HL-60/S4 treated with phorbol 12-myristate 13-acetate at 8.2 ng/mL for 4 days and 3 days (cell line): ENCODE results near the gene TLCD2.
"Not testable (repeated sequence)": the region's sequence is repeated elsewhere in the genome, so short reads cannot be mapped to it uniquely, and the experiment has no call there.

Experiments
- in situ Hi-C: fragments of 300-500 bp; cut with MboI; formaldehyde crosslinking; loops from 2 replicates; pipeline ENCODE4 v1.15.0; 2022; ENCODE audit warnings: low sequenced_read_pairs

Gene TLCD2

DNA sequence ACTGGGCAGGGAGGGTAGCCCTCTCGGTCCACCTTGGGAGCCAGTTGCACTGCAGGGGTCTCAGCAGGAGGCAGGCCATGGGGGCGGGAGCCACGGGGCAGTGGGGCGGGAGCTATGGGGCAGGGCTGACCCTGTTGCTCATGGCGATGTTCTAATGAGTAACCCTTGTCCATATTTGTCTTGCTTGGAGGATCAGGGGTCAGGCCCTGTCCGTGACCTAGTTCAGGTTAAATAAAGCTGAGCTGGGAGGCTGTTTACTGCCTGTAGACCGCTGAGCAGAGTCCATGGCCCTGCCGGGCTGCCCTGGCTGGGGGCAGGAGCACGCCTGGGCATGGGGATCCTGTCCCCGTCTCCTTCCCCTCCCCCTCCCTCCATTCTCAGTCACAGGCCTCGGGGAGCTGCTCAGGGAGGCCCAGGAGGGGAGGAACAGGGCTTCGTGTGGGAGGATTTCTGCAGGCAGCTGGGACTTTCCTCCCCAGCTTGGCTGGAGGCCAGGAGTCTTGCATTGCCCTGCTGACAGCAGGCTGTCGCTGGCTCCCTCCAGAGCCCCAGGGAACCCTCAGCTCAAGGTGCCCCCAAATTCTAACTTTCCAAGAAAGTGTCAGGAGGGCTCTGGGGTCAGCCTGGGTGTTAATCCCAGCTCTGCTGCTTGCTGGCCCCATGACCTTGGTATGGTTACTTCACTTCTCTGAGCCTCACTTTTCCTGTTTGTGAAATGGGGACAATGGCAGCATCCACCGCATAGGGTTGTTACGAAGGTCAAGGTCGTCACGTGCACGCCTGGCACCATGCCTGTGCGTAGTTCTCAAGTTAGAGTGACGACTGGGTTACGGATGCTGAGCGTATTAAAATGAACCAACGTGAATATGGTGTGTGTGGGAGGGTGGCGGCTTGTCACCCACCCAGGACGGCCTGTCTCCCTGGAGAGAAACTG lies 26.4 kb upstream of the TLCD2 start:
- in situ Hi-C loops, result no loop called here

DNA sequence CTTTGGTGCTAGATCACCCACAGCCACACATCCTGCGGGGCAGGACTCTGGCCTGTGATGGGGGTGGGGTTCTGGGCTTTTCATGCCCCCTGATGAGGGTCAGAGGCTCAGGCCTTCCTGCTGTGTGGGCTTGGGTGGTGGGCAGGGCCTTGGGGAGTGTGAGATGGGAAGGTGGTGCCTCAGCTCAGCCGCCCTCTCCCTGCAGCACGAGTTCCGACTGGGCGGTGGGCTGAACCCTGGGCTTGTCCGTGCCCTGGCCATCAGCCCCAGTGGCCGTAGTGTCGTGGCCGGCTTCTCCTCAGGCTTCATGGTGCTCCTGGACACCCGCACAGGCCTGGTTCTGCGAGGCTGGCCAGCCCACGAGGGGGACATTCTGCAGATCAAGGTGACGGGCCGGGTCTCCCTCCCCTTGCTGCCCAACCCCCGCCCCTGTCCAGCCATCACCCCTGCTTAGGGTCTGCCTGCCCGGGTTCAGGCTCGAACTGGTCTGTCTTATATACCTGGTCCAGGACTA lies 25.7 kb upstream of the TLCD2 start:
- in situ Hi-C loops, result no loop called here

DNA sequence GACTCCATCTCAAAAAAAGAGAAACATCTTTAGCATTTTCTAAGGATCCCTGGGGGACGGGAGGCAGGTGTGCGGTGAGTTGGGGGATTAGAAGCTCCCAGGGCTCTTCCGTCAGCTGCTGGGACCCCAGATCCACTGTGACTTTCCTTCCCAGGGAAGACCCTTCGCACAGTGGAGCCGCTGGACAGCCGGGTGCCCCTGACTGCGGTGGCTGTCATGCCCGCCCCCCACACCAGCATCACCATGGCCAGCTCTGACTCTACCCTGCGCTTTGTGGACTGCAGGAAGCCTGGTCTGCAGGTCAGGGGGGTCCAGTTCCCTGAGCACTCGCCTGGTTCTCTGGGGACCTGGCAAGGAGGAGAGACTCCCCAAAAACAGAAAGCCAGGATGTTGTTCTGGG lies 25.2 kb upstream of the TLCD2 start:
- in situ Hi-C loops, result no loop called here

DNA sequence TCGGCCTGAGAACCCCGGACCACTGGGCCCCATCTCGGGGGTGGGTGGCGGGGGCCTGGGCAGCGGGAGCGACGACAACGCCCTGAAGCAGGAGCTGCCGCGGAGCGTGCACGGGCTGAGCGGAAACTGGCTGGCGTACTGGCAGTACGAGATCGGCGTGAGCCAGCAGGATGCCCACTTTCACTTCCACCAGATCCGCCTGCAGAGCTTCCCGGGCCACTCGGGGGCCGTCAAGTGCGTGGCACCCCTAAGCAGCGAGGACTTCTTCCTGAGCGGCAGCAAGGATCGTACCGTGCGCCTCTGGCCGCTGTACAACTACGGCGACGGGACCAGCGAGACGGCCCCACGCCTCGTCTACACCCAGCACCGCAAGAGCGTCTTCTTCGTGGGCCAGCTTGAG lies 23.6 kb upstream of the TLCD2 start:
- in situ Hi-C loops, result no loop called here

DNA sequence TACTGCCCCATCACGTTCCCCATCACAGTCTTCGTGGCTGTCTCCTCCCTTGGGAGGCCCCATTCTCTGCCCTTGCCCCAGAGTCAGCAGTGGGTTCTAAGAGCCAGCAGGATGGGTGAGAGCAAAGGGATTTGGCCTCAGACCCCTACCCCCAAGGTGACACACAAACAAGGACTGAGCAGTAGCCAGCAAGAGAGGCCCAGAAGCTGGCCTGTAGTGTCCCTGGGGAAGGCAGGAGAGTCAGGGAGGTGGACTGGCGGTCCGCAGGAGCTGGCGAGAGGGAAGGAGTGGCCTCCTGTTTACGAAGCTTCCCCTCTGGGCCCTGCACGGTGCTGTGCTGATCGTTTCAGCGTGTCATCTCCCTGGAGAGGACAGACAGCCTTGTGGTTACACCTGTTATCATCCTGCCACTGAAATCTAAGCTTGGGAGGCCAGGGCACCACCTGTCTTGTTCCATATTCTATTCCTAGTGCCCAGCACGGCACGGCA lies 22.7 kb upstream of the TLCD2 start:
- in situ Hi-C loops, result no loop called here

DNA sequence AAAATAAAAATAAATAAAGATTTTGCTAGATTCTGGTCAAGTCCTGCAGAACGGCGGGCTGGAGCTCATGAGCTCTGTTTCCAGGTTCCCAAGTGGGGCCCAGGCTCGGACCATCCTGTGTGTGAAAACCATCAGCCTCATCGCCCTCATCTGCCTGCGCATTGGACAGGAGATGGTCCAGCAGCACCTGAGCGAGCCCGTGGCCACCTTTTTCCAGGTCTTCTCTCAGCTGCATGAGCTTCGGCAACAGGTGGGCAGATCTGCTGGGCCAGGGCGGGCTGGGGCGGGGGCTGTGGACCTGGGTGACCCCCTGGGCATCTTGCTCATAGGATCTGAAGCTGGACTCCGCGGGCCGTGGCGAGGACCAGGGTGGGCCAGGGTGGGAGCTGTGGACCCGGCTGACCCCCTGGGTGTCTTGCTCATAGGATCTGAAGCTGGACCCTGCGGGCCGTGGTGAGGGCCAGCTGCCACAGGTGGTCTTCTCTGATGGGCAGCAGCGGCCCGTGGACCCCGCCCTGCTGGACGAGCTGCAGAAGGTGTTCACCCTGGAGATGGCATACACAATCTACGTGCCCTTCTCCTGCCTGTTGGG lies 22.2 kb upstream of the TLCD2 start:
- in situ Hi-C loops, result no loop called here

DNA sequence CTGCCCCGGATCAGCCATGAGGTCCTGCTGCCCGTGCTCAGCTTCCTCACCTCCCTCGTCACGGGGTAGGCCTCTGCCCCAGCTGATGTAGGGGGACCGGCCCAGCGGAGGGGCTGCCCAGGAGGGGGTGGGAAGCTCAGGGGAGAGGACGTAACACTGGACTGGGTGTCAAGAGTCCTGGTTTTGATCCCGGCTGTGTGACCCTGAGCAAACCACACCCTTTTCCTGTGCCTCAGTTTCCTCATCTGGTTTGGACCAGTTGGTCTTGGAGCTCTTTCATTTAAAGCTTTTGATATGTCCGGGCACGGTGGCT lies 21.0 kb upstream of the TLCD2 start:
- in situ Hi-C loops, result no loop called here

DNA sequence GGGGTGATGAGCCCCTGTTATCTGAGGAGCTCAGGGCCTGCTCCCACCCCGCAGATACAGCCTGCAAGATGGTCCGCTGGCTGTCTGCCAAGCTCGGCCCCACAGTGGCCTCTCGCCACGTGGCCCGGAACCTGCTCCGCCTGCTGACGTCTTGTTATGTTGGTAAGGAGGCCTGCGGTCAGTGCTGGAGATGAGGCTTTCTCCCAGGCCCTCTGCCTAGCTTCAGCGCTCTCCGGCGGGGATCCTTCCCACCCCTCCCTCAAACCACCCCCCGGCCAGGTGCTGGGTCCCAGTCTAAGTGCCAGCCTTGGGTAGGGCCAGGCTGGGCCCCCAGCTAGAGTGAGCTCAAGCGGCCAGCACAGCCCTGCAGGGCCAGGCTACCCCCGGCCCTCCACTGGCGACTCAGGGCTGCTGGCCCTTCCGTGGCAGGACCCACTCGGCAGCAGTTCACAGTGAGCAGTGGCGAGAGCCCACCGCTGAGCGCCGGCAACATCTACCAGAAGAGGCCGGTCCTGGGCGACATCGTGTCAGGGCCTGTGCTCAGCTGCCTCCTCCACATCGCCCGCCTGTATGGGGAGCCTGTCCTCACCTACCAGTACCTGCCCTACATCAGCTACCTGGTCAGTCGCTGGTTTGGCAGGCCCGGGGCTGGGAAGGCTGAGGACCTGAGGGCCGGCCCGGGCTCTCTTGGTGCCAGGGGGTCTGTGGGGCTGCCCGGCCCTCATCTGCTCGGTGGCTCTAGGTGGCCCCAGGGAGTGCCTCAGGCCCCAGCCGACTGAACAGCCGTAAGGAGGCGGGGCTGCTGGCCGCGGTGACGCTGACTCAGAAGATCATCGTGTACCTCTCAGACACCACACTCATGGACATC lies 20.4 kb upstream of the TLCD2 start:
- in situ Hi-C loops, result no loop called here

DNA sequence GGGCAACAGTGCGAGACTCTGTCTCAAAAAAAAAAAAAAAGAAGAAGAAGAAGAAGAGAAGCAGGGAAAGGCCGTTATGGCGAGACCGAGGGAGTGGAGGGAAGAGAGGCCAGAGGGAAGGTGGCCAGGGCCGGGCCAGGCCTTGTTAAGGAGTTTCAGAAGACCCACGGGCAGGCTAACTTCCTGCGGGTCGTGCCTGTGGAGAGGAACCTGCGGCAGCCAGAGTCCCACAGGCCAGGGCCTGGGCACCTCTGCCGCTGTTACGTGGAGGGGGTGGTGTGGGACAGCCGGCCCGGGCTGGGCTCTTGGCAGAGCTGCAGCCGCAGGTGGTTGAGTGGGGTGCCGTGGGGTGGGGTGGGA lies 19.8 kb upstream of the TLCD2 start:
- in situ Hi-C loops, result no loop called here

DNA sequence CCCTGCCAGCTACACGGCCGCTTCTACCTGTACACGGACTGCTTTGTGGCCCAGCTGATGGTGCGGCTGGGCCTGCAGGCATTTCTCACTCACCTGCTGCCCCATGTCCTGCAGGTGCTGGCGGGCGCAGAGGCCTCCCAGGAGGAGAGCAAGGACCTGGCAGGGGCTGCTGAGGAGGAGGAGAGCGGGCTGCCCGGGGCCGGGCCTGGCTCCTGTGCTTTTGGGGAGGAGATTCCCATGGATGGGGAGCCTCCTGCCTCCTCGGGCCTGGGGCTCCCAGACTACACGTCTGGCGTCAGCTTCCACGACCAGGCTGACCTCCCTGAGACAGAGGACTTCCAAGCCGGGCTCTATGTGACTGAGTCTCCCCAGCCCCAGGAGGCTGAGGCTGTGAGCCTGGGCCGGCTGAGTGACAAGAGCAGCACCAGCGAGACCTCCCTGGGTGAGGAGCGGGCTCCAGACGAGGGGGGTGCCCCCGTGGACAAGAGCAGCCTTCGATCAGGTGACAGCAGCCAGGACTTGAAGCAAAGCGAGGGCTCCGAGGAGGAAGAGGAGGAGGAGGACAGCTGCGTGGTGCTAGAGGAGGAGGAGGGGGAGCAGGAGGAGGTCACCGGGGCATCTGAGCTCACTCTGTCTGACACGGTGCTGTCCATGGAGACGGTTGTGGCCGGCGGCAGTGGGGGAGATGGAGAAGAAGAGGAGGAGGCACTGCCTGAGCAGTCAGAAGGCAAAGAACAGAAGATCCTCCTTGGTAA lies 17.9 kb upstream of the TLCD2 start:
- in situ Hi-C loops, result no loop called here

DNA sequence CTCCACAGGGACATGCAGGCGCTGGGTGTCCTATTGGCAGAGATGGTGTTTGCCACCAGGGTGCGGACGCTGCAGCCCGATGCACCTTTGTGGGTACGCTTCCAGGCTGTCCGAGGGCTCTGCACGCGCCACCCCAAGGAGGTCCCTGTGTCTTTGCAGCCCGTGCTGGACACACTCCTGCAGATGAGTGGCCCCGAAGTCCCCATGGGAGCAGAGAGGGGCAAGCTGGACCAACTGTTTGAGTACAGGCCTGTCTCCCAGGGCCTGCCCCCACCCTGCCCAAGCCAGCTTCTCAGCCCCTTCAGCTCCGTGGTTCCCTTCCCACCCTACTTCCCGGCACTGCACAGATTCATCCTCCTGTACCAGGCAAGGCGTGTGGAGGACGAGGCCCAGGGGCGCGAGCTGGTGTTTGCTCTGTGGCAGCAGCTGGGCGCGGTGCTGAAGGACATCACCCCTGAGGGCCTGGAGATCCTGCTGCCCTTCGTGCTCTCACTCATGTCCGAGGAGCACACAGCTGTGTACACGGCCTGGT lies 17.1 kb upstream of the TLCD2 start:
- in situ Hi-C loops, result no loop called here

DNA sequence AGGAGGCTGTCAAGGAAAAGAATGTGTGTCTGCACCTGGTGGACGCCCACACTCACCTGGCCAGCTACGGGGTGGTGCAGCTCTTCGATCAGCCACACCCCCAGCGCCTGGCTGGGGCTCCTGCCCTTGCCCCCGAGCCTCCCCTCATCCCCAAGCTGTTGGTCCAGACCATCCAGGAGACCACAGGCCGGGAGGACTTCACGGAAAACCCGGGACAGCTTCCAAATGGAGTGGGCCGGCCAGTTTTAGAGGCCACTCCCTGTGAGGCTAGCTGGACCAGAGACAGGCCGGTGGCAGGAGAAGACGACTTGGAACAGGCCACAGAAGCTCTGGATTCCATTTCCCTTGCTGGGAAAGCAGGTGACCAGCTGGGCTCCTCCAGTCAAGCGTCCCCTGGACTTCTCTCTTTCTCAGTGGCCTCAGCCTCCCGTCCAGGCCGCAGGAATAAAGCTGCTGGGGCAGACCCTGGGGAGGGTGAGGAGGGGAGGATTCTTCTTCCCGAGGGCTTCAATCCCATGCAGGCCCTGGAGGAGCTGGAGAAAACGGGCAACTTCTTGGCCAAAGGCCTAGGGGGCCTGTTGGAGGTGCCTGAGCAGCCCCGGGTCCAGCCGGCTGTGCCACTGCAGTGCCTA lies 16.6 kb upstream of the TLCD2 start:
- in situ Hi-C loops, result no loop called here

DNA sequence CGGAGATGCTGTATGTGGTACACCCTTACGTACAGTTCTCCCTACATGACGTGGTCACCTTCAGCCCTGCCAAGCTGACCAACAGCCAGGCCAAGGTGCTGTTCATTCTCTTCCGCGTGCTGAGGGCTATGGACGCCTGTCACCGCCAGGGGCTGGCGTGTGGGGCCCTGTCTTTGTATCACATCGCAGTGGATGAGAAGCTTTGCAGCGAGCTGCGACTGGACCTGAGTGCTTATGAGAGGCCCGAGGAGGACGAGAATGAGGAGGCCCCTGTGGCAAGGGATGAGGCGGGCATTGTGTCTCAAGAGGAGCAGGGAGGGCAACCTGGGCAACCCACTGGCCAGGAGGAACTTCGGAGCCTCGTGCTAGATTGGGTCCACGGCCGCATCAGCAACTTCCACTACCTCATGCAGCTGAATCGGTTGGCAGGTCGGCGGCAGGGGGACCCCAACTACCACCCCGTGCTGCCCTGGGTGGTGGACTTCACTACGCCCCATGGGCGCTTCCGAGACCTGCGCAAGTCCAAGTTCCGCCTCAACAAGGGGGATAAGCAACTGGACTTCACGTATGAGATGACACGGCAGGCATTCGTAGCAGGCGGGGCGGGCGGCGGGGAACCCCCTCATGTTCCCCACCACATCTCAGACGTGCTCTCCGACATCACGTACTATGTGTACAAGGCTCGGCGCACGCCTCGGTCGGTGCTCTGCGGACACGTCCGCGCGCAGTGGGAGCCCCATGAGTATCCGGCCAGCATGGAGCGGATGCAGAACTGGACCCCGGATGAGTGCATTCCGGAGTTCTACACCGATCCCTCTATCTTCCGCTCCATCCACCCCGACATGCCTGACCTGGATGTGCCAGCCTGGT lies 15.7 kb upstream of the TLCD2 start:
- in situ Hi-C loops, result no loop called here

DNA sequence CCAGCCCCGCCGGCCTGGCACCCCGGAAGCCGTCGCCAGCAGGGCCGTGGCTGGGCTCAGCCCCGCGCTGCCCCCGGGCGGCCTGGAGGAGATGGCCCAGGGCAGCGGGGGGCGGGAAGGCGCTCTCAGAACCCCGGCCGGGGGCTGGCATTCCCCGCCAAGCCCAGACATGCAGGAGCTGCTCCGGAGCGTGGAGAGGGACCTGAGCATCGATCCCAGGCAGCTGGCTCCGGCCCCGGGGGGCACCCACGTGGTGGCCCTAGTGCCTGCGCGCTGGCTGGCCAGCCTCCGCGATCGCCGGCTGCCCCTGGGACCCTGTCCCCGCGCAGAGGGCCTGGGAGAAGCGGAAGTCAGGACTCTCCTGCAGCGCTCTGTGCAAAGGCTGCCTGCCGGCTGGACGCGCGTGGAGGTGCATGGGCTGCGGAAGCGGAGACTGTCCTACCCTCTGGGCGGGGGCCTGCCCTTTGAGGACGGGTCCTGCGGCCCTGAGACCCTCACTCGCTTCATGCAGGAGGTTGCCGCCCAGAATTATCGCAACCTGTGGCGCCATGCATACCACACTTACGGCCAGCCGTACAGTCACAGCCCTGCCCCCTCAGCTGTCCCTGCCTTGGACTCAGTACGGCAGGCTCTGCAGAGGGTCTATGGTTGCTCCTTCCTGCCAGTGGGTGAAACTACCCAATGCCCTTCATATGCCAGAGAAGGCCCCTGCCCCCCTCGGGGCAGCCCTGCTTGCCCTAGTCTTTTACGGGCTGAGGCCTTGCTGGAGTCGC lies 14.9 kb upstream of the TLCD2 start:
- in situ Hi-C loops, result no loop called here

DNA sequence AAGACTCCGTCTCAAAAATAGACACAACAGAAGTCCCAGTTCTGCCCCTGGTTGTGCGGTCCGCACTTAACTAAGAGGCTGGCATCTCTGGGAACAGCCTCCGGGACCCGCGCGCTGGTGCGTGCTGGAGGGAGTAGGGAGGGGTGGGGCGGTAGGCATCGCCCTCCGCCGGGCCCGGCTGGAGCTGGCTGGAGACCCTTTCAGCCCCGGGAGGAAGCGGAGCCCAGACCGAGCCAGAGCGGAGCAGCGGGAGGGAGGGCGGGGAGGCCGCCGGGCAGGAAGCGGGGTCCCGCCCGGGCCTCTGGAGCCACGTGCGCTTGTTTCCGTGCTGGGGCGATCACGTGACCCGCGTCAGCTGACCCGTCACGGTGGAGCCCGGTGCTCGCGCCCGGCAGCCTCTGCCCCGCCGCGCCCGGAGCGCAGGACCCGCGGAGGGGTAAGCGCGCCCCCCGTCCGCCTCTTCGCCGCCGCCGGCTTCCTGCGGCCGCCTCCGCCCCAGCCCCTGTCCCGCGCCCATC lies 14.2 kb upstream of the TLCD2 start, which contains the start of gene WDR81:
WDR81 (plus strand) TSS at position 354 of the 518 bp plus-strand sequence. CDS start 256 bp downstream, outside the sequence.
- in situ Hi-C loops, result no loop called here

DNA sequence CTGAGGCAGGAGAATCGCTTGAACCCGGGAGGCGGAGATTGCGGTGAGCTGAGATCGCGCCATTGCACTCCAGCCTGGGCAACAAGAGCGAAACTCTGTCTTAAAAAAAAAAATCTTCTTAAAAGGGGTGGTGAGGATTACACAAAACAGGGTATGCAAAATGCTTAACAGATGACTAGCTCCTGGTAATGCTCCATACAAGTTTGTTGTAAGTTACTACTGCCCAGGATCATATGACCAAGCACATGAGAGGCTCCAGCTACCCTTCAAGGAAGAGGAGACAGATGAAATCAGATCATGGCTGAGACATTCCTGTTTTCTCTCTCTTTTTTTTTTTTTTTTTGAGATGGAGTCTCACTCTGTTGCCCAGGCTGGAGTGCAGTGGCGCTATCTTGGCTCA lies 11.8 kb upstream of the TLCD2 start:
- in situ Hi-C loops, result not testable (repeated sequence)

DNA sequence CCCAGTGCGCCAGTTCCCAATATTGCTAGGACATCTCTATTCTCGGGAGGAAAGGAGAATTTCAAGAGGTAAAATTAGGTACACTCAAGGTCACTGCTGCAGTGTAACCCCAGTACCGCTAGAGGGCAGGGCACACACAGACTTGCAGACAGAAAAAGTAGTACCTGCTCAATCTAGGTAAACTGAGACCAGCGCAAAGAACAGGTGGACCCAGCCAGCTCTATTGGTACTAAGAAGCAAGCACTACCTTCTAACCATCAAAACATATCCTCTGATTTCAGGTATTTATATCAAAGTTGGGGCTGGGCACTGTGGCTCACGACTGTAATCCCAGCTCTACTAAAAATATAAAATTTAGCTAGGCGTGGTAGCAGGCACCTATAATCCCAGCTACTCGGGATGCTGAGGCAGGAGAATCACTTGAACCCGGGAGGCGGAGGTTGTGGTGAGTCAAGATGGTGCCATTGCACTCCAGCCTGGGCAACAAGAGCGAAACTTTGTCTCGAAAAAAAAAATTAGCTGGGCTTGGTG lies 10.7 kb upstream of the TLCD2 start:
- in situ Hi-C loops, result no loop called here
